Putamen (tissue), 1 donor: Measurements from ENCODE around the gene RAD51B.
"Not testable (repeated sequence)": the region's sequence is repeated elsewhere in the genome, so short reads cannot be mapped to it uniquely, and the experiment has no call there.

ENCODE experiments used
- DNase-seq: peaks from one replicate; pipeline ENCODE4 v3.0.0-alpha.2; 2016; ENCODE audit warnings: low spot score

The RAD51B gene

DNA sequence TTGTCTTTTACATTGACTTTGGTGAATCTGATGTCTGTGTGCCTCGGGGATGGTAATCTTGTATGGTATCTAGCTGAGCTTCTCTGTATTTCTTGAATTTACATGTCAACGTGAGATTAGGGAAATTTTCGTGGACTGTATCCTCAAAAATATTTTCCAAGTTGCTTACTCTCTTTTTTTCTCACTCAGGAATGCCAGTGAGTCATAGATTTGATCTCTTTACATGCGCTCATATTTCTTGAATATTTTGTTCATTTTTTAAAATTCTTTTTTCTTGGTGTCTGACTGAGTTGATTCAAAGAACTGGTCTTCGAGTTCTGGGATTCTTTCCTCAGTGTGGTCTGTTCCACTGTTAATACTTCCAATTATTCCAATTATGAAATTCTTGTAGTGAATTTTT lies 207.7 kb downstream of the RAD51B start:
- DNase-seq: no peak

DNA sequence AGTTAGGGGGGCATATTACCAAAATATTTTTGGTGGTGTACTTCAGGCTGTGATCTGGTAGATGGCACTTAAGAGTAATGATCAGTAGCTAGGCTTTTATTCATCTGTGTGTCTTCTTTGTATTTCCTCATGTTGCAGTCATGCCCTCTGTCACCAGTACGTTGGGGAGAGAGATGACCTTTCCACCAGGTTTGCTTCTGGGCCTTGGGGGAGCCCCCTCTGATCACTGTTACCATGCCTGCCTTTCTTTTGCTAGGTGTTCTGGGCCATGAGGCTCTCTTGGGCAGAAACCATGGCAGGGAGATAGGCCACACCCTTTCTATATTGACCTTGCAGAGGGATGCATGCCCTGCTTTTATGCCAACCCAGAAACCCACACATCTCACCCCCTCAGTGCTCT lies 208.5 kb downstream of the RAD51B start:
- no peak for DNase-seq

GRCh38 chr14:68031011-68031410 lies 211.4 kb downstream of the RAD51B start:
- not testable (repeated sequence) for DNase-seq

DNA sequence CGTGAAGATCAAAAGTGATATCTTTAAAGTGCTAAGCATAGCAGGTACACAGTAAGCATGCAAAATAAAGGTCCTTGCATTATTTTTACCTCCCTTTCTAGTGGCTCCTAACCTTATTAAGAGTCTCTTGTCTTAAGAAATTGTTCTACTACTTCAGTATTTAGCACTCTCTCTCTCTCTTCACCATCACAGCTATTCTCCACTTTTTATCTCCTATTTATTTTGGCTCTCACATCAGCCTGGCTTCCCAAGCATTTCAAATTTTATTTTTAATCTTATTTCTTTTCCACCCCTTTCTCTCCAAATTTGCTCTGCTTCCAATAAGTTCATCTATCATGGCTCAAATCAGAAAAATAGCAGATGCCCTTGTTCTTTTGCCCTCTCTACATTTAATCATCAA lies 212.6 kb downstream of the RAD51B start:
- no peak for DNase-seq

- DNase-seq: no peak
These were observed 213.9 kb downstream of the RAD51B start for GRCh38 chr14:68033336-68033932.

DNA sequence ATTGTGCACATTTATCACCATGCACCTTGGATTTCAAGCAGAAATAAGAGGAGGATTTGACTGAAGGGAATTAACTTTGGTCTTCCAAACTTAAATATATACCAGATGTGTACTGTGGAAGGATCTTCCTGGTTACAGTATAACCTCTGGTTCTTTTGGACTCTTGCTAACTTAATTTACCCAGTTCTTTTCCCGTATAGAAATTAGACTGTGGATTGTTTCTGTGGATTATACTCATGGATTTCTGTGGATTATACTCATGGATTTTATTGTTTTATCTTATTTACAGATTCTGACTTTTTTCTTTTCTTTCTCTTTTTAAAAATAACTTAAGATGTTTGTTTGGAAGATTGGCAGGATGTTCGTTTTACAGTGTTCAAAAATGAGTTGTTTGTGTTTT lies 215.3 kb downstream of the RAD51B start:
- no peak for DNase-seq

GRCh38 chr14:68036202-68036601 lies 216.6 kb downstream of the RAD51B start:
- DNase-seq: no peak

DNA sequence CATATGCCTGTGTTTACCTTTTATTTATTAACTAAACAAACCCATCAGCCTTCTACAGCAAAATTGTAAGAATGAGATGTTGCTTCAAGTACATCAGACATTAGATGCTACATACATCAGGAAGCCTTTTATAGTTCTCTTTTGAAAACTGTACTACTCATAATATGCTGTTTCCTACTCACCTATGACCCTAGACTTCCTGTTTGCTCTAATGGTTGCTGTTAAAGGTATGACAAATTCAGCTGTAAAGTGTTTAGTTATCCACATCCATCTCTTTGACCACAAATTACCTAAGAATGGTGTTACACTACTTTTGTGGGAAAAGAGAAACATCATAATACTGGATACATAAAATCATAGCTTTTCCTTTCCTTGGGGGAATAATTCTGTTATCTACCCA lies 220.0 kb downstream of the RAD51B start:
- DNase-seq: no peak

- no peak for DNase-seq
These were observed 221.2 kb downstream of the RAD51B start for GRCh38 chr14:68040633-68041369.

DNA sequence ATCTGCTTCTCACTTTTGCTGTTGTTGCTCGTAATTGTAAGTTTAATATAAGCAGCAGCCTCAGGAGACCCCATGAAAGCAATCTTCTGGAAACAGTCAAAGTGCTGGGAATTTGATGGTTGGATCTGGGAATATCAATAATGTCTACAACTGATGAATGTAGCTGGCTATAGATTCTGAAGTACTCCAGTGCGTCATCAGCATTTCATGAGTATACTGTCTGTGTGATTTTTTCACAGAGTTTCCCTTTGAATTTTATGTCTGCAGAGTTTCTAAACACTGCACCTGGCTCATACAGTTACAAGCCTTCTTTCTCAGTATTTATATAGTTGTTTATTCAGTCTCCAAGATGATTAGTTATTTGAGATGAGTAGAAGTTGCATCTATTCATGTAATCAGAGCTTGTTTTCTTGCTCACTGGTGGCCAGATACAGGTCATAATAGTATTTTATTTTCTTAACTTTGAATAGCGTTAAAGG lies 222.3 kb downstream of the RAD51B start:
- no peak for DNase-seq

- no peak for DNase-seq
These were observed 223.1 kb downstream of the RAD51B start for GRCh38 chr14:68042586-68043210.

- no peak for DNase-seq
These were observed 224.2 kb downstream of the RAD51B start for GRCh38 chr14:68043752-68044151.

DNA sequence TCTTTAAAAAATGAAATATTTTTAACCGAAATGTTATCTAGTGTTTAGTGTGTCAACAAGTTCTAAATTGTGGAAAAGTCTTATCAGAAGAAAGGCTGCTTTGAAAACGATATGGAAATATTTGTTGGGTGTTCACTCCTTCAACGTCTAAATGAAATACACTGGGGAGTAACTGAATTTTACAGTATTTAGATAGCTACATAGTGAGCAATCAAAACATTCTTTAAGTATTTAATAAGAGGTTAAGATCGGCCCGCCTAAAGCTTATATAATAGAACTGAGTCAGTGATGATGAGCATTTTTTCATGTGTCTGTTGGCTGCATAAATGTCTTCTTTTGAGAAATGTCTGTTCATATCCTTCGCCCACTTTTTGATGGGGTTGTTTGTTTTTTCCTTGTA lies 228.3 kb downstream of the RAD51B start:
- no peak for DNase-seq

DNA sequence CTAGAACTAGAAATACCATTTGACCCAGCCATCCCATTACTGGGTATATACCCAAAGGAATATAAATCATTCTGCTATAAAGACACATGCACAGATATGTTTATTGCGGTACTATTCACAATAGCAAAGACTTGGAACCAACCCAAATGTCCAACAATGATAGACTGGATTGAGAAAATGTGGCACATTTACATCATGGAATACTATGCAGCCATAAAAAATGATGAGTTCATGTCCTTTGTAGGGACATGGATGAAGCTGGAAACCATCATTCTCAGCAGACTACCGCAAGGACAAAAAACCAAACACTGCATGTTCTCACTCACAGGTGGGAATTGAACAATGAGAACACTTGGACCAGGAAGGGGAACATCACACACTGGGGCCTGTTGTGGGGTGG lies 229.2 kb downstream of the RAD51B start:
- not testable (repeated sequence) for DNase-seq

GRCh38 chr14:68050177-68050576 lies 230.6 kb downstream of the RAD51B start:
- DNase-seq: no peak

GRCh38 chr14:68051146-68051545 lies 231.6 kb downstream of the RAD51B start:
- DNase-seq: no peak

DNA sequence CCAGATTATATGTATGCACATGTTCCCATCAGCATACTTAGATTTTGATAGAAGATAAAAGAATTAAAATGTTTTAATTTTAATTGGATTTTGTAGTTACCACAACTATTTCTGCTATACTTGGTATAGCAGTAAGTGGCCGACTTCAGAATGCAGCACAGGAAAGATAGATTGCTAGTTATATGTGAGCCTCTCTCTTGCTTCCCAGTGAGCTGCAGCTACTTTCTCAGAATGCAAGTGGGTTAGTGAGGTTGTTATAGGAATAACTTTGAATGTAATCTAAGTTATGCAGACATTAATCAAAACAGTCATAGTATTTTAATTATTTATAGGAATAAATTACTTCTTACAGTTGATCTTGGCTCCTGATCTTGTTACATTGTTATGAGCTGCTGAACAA lies 240.6 kb downstream of the RAD51B start:
- no peak for DNase-seq

DNA sequence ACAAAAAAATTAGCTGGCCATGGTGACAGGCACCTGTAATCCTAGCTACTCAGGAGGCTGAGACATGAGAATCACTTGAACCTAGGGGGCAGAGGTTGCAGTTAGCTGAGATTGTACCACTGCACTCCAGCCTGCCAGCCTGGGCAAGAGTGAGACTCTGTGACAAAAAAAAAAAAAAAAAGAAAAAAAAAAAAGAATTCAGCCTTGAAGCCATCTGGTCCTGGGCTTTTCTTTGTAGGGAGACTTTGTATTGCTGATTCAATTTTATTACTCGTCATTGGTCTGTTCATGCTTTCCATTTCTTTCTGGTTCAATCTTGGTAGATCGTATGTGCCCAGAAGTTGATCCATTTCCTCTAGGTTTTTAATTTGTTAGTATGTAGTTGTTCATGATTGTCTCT lies 243.1 kb downstream of the RAD51B start:
- DNase-seq: no peak

GRCh38 chr14:68065322-68065721 lies 245.7 kb downstream of the RAD51B start:
- no peak for DNase-seq

- no peak for DNase-seq
These were observed 255.3 kb downstream of the RAD51B start for GRCh38 chr14:68074765-68075381.

- DNase-seq: no peak
These were observed 255.9 kb downstream of the RAD51B start for GRCh38 chr14:68075382-68076029.

DNA sequence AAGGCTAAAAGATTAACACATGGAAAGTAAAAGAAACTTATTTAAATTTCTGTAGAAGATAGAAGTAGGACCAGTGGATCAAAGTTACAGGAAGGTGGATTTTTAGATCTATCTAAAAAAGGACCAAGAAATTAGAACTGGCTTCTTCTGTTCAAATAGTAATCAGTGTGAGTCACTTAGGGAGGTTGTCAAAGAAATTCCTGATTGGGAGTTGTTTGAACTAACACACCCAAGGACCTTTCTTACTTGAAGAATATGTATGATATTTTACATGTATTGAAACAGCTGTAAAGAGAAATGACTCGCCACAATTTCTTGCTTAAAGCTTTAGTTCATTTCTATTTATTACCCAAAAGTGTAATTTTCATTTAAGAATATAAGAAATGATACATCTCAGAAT lies 256.9 kb downstream of the RAD51B start:
- no peak for DNase-seq
